KBM-7 (cell line): ENCODE measurements around the gene DNM2.
"Not testable (repeated sequence)": the region's sequence is repeated elsewhere in the genome, so short reads cannot be mapped to it uniquely, and the experiment has no call there.

Source experiments
- DNase-seq: peaks from one replicate; pipeline ENCODE4 v3.0.0-alpha.2; 2015
- in situ Hi-C: fragments of 300-500 bp; cut with MboI; formaldehyde crosslinking; loops from 2 replicates; pipeline ENCODE4 v1.14.3; 2020; ENCODE audit warnings: low sequenced_read_pairs, low pct_unique_long_range_greater_than_20kb, mixed read lengths

Gene DNM2

GRCh38 chr19:10826231-10826630 lies 108.4 kb downstream of the DNM2 start:
- DNase-seq, result no peak
- in situ Hi-C loops, result no loop called here

GRCh38 chr19:10826846-10827245 lies 109.0 kb downstream of the DNM2 start:
- no peak for DNase-seq
- in situ Hi-C loops, result no loop called here

GRCh38 chr19:10828981-10829821 lies 111.3 kb downstream of the DNM2 start:
- in situ Hi-C loops, result no loop called here
- DNase-seq, result peak; percentile 24

- in situ Hi-C loops, result no loop called here
Observed at GRCh38 chr19:10829967-10830366, 112.1 kb downstream of the DNM2 start.

GRCh38 chr19:10830370-10830769 lies 112.5 kb downstream of the DNM2 start:
- in situ Hi-C loops, result no loop called here
- no peak for DNase-seq

More at GRCh38 chr19:10829967-10830366, 112.1 kb downstream of the DNM2 start:
- DNase-seq, result no peak

- no peak for DNase-seq
- in situ Hi-C loops, result no loop called here
Observed at GRCh38 chr19:10830931-10831779, 113.3 kb downstream of the DNM2 start.

- in situ Hi-C loops, result no loop called here
Observed at GRCh38 chr19:10831987-10832938, 114.4 kb downstream of the DNM2 start.

GRCh38 chr19:10832939-10833296 lies 115.0 kb downstream of the DNM2 start:
- in situ Hi-C loops, result no loop called here
- DNase-seq, result no peak

More at GRCh38 chr19:10831987-10832938, 114.4 kb downstream of the DNM2 start:
- no peak for DNase-seq

GRCh38 chr19:10835089-10835753 lies 117.3 kb downstream of the DNM2 start:
- DNase-seq, result no peak
- in situ Hi-C loops, result no loop called here

DNA sequence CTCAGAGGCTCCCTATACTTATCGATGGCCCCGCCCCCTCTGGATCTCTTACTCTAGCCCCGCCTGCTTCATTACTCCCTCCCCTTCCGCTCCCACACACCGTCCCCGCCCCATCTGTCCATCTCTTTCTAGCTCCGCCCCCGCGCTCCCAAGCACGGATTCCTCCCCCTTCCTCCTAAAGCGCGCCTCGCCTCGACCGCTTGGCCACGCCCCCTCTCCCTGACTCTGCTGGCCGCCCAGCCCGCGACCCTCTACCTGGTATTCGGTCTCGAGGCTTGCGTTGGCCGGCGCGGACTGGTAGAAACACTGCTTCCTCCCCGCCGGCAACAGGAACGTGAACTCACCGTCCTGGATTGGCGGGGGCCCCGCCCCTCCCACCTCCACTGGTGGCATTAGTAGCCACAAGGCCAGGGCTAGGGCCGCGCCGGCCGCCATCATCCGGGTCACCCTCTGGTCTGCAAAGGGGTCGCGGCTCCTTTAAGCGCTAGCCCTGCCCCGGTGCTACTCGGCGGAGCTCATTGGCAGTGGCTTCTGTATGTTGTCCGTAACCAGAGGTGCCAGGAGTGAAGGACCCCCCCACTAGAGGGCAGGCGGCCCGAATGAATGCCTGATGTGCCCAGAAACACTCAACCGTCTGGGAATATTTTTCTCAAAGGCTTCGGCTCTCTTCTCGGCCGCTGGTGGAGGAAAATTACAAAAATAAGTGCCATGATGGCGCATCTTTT lies 118.0 kb downstream of the DNM2 start, which contains the start of gene TMED1:
Gene TMED1 (minus strand): TSS at position 459 of the 725 bp plus-strand sequence. CDS start 21 bp downstream, at position 438.
- in situ Hi-C loops, result no loop called here
- peak; percentile 99 for DNase-seq

DNA sequence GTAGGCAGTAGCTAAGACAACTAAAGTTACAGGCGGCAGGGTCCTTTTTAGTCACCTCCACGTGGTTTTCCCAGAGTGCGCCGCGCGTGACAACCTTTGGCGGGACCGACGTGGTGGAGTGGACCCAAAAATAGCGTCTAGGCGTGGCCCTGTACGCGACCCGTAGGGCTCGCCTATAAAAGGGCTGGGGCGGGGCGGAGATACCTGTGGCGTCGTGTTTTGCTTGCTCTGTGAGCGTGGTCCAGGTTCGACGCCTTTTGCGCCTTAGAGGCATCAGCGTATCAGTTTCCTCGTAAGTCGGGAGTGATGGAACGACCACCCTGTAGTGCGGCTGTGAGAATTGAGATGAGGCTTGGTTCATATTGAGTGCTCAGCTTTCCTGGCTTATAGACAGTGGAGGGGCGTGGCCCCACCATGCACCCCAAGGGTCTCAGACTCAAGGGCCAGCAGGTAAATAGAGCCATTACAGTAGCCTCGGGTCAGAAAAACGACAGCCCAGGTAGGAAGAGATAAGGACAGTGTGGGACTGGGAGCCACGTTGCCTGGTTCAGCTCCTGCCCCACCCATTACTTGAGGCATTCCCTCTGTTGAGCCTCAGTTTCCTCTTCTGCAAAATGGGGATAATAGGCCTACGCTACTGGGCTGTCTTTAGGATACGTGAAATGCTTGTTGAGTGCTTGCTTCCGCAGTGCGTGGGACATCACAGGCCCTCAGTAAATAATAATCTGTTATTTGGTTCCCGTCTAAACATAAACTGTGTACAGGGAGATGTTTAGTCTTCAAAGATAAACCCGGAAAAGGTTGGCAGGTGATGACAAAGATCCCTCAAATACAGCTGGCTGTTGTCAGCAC lies 118.8 kb downstream of the DNM2 start:
- in situ Hi-C loops, result no loop called here

DNA sequence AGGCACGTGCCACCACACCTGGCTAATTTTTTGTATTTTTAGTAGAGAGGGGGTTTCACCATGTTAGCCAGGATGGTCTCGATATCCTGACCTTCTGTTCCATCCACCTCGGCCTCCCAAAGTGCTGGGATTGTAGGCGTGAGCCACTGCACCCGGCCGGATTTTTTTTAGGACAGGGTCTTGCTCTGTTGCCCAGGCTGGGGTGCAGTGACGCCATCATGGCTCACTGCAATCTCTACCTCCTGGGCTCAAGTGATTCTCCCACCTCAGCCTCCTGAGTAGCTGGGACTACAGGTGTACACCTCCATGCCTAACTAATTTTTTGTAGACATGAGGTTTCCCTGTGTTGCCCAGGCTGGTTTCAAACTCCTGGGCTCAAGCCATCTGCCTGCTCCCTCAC lies 119.8 kb downstream of the DNM2 start:
- DNase-seq, in situ Hi-C loops: not testable (repeated sequence)

More for the DNA sequence above, 118.8 kb downstream of the DNM2 start:
- DNase-seq, result peak; percentile 96

DNA sequence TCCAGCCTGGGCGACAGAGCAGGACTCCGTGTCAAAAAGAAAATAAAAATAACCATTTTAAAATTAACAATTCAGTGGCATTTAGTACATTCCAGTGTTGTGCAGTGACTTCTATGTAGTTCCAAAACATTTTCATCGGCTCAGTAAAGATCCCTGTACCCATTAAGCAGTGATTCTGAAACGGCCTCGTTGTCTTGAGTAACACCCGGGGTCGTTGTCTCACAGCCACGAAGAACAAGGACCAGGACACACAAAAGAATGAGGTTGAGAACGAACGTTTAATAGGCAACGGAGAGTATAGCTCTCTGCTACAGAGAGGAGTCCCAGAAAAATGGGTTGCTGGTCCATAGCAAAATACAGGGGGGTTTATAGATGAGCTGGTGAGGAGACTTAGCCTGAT lies 120.5 kb downstream of the DNM2 start:
- in situ Hi-C loops, result no loop called here

DNA sequence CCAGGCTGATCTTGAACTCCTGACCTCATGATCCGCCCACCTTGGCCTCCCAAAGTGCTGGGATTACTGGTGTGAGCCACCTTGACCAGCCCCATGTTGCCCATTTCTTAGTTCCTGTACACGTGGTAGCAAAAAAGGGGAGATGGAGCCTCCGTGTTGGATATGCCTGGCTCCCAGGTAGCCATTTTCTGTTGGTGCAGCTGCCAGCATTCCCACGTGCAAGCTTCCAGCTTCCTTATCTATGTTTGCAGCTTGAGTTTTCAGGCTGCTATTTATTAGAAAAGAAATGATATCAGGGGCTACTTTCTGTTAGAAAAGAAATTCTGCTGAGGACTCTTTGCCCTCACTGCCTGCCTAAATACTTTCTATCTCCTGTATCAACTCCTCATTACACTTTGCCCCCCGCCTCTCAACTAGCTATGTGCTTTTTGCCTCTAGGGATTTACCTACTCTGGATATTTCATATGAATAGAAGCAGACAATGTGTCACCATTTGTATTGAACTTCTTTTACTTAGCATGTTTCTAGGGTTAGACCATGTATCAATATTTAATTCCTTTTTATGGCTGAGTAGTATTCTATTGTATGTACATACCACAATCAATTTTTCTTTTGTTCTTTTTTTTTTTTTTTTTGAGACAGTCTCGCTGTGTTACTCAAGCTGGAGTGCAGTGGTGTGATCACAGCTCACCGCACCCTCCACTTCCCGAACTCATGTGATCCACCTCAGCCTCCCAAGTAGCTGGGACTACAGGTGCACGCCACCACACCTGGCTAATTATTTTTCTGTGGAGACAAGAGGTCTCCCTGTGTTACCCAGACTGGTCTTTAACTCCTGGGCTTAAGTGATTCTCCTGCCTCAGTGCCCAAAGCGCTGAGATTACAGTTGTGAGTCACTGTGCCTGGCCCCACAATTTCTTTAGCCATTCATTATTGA lies 121.5 kb downstream of the DNM2 start:
- in situ Hi-C loops, result no loop called here

More for the DNA sequence above, 120.5 kb downstream of the DNM2 start:
- DNase-seq, result no peak

DNA sequence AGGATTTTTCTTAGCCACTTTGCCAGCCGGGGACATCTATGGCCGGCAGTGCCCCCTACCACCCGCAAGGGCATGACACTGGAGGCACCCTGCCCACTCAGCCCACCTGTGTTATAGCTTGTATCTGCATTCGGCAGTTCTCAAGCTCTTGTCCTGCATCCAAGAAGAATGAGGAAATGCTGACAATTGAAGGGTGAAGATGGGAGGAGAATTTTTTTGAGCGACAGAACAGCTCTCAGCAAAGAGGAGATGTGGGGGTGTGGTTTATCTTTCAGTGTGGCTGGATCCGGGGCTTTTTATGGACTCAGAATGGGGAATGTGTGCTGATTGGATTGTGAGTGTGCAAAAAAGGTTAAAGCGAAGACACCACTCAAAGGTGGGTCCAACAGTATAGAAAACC lies 124.9 kb downstream of the DNM2 start:
- DNase-seq, result no peak
- in situ Hi-C loops, result no loop called here

More for the DNA sequence above, 121.5 kb downstream of the DNM2 start:
- no peak for DNase-seq
